NCI-H1417 treated with DMSO at 0.1 percent for 48 hours (cell line): Measurements from ENCODE around the gene SPTB.

ENCODE experiments used
- DNase-seq: peaks from one replicate; lab custom pipeline; 2025; lab: John Stamatoyannopoulos, UW

SPTB gene

DNA sequence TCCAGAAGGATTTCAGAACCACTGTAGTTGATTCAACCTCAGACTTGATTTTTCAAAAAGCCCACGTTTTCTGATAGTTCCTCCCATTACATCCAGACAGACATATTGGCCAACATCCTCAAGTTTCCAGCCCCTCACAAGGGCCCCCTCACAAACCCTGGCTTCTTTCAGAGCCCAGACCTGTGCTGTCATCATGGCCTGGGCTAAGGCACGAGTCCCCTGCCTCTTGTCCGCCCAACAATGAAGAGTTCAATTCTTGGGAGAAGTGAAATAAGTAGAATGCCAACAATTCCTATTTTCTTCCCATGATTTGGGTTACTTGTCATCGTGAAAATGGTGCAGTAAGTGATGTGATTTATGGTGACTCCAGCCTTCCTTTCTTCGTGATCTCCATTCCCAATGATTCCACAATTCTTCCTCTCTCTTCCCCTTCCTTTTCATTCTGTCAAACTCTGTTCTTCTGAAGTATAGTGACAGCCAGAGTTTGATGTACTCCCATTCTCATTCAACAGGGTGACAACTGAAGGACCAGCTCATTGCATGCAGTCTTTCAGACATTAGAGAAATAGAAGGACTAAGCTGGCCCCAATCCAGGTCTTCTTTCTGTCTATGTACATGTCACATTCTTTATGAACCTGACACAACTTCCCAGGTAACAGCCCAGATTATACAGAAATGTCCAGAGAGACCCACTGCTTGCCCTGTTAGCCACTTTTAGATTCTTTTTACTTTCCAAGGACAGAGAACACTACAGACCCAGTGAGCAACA lies 29.2 kb downstream of the SPTB start:
- no peak for DNase-seq

DNA sequence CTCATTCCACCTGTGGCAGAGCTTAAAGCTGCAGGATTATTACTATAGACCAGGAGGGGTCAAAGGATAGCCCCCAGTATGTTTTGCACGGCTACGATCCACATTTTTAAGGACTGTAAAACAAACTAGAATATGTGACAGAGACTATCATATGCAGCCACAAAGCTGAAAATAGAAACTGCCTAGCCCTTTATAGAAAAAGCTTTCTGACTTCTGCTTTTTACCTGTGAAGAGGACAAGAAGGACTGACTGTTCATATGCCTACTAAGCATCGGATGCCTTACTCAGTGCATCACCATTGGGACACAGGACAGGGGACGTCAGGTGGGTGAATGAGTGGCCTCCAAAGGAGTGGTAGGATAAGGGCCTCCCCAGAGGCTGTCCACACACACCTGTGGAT lies 29.8 kb downstream of the SPTB start:
- DNase-seq = no peak

DNA sequence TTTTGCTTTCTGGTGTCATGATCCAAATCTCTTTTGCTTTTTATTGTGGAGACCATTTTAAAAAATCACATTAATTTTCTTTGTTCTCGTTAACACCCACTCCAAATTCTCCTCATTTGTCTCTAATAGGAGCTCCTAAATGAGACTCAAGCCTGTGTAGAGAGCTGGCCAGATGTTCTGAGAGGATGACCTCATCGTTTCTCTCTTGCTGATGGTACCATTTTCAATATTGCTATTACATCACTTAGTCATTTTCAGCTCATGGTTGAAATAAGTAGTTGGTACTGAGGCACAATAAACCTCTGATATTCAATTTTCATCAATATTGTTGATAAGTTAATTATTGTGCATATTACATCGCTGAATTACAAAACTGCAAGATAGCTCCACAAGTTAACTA lies 31.5 kb downstream of the SPTB start:
- no peak for DNase-seq

DNA sequence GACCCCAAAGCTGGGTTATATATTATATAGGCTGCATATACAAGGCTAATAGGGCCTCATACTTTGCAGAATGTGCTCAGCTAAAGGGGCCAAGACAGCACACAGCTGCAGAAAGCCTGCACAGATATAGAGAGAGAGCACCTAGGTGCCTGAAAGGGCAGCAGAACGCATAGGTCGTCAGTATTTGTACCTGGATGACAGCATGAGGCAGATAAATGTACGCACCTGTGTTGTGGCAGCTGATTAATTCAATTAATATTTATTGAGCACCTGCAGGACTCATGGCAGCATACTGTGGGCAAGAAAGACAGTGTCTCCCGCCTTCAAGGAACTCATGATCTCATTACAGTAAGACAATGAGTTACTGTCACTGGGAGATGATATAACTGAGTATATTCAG lies 33.4 kb downstream of the SPTB start:
- no peak for DNase-seq

DNA sequence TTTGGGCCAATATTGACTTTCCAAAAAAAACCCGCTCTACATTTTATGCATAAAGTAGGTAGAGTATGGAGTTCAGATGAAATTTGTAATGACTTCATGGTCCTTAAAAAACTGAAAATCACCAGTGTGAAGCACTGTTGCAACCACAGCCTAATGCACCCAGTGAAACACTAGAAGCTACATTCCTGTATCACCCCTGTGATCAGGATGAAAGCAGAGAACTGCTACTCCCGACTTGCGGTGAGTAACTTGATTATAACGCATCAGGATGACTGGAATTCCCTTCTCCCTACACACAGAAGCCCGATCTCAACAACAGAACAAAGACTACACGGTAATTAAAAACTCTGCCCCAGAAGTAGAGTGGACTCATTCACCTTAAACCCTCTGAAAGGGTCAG lies 33.8 kb downstream of the SPTB start:
- no peak for DNase-seq

DNA sequence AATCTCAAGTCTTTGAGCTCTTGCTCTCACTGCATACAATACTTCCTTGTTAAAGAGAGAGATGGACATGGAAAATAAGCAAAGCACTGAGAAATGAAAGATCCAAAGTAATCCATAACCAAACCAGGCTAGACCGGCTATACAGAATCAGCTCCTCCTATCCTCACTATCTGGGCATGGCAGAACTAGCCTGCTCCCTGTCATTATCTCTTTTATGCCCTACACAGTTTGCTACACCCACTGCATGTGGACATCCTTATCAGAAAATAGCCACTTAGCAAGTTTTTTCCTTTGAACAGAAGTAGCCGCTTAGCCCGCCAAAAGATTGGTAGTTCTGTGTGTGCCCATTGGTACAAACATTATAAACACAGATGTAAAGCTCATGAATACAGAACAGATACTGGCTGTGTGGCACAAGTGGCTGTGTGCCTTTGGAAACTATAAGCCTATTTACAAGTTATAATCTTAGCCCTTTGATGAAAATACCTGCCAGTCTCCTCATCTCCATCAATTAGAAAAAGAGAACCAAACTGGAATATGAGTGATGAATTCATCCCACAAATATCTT lies 34.7 kb downstream of the SPTB start:
- DNase-seq = no peak

DNA sequence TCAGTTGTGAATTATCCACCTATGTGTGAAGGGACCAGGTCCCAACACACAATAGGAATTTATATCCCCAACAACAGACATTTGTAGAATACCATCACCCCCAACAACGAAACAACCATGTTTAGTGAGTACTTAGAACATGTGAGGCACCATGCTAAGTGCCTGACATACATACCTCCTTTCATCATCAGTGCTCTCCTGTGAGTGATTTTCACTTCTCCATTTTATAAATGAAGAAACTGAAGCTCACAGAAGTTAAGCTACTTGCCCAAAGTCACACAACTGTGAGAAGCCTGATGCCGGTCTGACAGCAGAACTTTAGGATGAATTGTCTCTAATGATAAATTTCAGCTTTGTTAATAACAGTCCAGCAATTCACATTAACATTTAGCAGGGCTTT lies 35.4 kb downstream of the SPTB start:
- DNase-seq = no peak

DNA sequence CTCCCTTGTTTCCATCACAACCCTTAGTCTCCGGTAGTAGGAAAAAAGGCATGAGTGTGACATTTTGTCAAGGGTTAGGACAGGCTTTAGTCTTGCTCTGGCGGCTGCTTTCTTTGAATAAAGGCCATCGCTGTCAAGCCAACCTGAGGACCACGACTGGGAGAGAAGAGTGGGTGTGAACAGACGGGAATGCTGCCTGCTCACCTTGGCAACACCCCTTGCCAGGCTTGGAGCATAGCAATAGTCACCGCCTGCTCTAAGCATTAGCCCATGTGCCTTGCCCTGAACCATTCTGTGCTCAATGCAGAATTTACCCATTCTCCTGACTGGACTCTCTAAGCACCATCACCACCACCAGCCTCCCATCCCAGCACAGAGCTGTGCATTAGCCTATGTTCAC lies 36.2 kb downstream of the SPTB start:
- no peak for DNase-seq

DNA sequence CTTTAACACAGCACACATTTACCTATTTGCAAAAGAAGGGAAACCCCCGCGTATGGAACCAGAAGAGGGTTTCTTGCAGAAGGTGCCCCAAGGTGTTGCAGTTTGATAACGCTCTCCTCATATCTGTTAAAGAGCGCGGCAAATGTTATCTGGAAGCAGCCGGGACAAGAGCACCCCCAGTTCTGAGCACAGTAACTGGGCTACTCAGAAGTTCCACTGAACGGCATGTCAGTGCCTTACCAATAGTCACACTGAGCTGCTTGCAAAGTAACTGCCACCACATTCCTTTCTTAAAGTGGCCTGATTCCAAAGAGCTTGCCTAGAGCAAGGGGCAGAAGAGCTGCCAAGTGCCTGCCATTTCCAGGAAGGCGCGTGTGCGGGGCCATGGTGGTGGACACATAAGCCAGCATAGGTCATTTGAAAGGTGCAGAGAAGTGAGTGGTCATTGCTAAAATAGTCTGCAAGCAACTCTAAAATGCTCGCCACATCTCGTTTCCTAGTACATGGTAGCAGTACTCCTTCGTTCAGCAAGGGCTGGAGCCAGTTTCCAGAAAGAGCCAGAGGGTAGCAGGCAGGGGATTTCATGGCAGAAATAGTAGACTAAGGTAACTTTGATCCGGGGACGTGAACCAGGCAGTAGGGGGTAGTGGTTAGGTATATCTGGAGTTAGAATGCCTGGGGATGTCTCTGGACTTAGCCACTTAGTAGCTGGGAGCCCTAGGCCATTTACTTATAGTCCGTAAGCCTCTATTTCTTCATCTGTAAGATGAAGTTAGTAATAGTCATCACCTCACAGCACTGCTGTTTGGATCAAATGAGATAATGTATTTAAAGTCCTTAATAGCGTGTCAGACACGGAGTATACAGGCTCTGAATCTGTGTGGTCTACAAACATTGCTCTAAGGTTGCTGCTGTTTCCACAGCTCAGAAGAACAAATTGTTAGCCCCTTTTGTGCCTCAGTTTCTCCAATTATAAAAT lies 37.6 kb downstream of the SPTB start:
- DNase-seq = no peak

DNA sequence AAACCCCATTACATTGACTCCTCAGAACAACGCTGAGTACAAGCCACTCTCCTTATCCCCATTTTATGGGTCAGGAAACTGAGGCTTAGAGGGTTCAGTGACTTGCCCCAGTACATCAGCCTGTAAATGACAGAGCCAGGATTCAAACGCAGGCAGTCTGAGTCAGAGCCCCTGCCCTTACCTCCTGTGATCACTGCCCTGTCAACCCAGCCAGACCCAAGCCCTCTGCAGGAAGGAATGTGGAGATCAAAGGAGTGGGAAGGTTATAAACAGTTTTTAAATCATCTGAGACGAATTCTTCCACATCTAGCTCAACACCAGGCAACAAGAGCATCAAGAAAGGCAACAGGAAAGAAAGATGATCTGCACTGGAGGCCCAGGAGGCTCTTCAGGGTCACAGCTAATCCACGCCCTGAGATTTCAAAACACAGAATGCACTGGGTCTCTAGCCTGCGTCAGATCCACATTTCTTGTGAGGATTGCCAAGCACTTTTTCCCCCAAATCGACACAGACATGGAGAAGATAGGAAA lies 38.5 kb downstream of the SPTB start:
- DNase-seq = no peak

DNA sequence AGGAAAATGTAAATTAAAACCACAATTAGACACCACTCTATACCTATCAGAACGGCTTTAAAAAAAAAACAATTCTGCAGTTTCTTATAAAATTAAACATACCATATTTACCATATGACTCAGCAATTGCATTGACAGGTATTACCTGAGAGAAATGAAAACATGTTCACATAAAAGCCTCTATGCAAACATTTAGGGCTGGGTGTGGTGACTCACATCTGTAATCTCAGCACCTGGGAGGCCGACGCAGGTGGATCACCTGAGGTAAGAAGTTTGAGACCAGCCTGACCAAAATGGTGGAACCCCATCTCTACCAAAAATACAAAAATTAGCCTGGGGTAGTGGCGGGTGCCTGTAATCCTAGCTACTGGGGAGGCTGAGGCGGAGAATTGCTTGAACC lies 41.1 kb downstream of the SPTB start:
- DNase-seq = no peak

DNA sequence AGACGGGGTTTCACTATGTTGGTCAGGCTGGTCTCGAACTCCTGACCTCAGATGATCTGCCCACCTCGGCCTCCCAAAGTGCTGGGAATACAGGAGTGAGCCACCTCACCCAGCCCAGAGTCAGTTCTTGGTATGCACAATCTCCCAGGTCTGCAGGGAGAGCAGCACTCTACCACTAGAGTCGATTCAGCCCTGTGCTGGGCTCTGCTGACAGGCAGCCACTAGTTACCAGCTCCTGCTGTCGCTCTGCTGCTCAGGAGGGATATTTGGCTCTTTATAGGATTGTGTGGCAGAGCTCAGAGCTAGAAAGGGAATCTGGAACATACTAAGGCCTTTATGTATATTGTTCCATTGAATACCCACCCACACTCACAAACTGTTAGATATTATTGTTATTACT lies 44.3 kb downstream of the SPTB start:
- no peak for DNase-seq

DNA sequence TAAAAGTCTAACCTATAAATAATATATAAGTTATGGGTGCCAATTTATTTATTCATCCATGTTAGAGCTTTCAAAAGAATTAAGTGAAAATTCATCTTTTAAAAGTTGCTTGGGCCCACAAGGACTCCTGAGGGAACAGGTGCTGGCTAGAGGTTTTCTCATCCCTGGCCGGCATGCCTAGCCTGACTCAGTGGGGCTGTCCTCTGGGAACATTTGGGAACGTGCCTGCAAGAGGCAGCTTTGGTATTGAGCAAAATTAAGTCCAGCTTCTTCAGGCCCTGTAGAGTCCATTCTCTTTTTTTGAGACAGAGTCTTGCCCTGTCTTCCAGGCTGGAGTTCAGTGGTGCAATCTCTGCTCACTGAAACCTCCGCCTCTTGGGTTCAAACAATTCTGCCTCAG lies 44.7 kb downstream of the SPTB start:
- no peak for DNase-seq

DNA sequence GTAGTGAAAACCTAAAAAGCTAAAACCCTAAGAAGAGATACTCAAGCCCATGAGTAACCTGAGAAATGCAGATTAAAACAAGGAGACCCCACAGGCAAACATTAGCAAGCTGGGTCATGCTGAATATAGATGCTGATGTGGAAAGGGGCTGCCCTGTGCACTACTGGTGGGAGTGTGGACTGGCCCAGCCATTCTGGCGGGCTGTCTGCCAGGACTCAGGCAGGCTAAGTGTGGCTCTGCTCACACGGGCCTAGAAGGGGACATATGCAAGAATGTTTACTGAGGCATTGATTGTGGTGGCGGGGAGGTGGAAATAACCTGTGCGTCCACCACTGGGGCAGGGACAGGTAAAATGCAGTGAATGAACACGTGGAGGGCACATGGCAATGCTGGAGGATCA lies 48.3 kb downstream of the SPTB start:
- DNase-seq = no peak

DNA sequence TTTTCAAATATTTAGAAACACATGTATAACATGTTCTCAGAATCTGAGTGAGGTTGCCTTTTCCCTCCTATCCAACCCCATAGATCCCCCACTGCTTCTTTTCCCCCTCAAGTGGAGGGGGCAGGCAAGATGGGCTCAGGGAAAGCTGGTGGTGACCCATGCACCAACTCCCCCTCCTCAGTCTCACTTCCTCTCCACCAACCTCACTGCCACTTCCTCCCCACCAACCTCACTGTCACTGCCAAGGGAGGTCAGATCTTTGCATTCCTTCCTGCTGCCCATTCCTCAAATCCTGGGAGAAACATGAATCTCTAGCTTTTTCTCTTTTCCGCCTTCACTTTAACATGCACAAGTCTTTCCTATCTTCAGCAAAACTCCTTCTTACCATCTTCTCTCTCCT lies 48.7 kb downstream of the SPTB start:
- no peak for DNase-seq

DNA sequence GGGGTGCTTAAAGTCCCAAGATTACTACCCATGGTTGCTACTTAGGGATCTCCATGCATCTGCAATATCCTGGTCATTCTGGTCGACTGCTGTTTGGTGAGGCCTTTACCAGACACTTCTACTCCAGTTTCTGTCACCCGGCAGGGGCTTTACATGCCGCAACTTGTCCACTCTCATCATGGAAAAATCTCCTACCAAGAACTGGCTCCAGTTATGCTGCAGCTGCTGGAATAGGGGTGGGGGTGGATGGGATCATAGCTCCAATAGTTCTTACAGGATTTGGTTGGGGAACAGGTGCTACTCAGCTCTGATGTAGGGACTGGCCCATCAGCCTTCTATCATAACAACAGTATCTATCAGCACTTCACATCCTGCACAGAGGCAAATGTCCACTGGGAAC lies 51.6 kb downstream of the SPTB start:
- DNase-seq = no peak

DNA sequence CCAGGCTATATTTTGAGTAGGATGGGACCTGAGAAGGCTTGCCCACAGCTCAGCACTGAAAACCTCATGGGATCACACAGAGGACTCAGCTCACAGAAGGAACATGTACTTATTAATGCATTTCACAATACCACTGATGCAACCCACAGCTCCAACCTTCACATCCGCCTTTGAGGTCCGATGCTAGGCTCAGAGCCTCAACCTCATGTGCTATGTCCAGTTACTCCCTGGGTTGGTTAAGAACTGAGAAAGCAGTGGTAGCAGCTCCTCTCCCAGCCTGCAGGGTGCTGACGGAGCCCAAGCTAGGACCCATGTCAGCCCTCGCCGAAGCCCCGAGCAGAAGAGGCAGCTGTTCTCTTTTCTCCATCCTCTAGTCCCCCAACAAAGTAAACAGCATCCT lies 52.9 kb downstream of the SPTB start:
- DNase-seq = no peak

DNA sequence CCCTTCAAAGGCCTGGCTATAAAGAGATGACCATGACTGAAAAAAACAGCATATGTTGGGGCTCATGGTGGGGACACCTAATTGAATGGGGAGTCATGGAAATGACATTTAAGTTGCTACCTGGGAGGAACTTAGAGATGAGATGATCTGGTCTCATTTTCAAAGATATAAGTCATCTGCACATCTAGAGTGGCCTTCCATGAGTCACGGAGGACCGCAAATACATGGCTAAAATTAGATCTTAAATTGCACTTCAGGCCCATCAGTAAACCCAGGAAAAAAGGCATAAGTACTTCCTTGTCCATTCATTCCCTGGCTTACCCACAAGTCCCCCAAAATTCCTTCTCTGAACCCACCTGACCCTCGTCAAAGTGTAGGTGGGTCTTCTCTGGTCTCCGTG lies 53.4 kb downstream of the SPTB start:
- DNase-seq = no peak

DNA sequence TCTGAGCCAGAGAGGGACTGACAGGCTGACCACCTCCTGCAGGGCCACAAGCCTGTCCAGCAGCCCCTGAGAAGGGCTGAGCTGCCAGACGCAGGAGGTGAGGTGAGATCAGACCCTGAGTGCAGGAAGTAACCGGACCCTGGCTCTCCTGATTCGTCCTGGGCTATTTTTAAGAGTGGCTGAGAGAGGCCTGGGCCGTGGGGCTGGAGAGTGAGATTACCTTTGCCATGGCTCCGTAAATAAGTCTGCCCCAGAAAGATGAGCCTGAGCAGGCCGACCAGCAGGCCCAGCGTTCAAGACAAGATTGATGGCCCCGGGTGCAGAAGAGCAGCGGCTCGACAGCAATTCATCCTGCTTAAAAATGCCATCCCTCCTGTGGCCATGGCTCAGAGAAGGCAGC lies 54.2 kb downstream of the SPTB start:
- no peak for DNase-seq

DNA sequence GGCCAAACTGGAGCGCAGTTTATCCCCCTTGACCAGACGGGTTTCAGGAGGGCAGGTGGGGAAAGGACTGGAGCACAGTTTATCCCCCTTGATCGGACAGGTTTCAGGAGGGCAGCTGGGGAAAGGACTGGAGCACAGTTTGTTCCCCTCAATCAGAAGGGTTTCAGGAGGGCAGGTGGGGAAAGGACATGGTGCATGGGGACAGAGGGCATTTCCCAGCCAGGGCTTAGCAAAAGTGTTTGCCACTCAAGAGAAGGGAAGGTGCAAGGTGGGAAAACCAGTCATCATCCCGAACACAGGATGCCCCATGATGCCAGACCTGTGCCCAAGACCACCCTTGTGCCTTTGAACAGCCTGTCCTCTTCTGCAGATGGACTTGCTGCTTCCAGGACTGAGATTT lies 54.7 kb downstream of the SPTB start:
- DNase-seq = no peak

DNA sequence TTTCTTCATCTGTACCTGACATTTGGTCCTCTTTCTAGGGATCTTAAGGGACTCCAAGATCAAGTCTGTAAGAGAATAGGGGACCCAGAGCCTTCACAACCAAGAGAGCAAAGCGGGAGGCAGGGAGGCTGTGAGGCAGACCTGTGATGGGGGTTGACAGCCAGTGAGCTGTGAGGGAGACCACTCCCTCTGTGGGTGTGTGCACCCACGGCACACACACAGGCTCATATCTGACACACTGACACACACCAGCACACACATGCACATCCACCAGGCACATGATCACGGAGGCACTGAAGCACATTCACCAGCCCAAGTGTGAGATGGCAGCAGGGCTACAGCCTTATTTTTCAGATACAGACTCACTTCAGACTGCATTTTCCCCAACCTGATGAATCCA lies 55.2 kb downstream of the SPTB start:
- no peak for DNase-seq

DNA sequence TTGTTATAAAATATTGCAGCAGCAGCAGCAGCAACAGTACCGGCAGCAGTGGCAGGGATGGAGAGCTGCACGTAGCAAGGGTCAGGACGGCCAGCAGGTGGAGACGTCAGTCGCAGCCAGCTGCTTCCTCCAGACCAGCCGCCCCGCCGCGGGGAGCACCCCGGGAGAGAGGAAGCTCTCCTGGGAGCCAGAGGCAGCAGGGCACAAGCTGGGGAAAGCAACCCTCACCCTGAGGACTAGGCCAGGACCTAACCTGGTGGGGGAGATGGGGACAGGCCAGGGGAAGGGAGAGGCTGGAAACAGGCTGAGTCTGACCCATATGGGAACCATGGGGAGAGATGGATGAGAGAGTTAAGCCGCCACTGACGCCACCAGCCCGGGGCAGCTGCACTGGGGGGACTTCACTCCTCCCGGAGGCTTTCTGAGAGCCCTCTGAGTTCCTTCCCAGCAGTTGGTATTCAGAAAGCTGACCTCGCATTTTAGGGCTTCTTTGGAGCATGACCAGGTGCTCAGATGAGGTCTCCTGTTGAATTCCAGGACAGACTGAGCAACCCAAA lies 56.3 kb downstream of the SPTB start:
- no peak for DNase-seq

DNA sequence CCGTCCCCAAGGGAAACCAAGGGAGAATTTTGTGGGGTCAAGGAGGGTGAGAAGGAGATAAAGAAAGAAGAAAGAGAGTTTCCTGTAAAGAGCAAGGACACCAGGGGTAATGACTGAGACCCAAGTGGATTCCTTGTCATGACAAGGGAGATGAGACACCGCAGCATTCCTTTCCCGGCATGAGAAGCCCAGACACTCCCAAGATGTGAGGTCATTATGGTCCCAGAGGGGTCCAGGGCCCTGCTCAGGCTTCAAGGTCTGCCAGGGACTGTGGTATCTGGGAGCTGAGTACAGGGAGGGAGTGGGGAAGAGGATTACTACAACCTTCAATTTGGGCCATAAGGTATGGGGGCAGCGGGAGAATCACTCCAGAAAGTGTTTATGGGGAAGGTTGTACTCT lies 58.1 kb downstream of the SPTB start:
- no peak for DNase-seq
